AML-193 (cell line): Measurements from ENCODE around the gene MLLT3.
A peak's percentile ranks its signal among the peaks of the same experiment; 100 is the strongest.
"Not testable (repeated sequence)": the region's sequence is repeated elsewhere in the genome, so short reads cannot be mapped to it uniquely, and the experiment has no call there.

Experiments
- DNase-seq, 2 experiments: peaks; one replicate each; lab custom pipeline; 2025; lab: John Stamatoyannopoulos, UW

MLLT3 gene

GRCh38 chr9:20622330-20623020 is at the start of gene MLLT3:
TSS of gene MLLT3 (minus strand) at chr9:20622499.
- peak; percentile 89 to 92 for DNase-seq

GRCh38 chr9:20671635-20672034 is 49.3 kb upstream of the MLLT3 start:
- DNase-seq, result no peak

GRCh38 chr9:20670395-20670794 is 48.1 kb upstream of the MLLT3 start:
- no peak for DNase-seq

GRCh38 chr9:20664501-20664900 is 42.2 kb upstream of the MLLT3 start:
- no peak for DNase-seq

GRCh38 chr9:20663133-20663532 is 40.8 kb upstream of the MLLT3 start:
- DNase-seq, result no peak

GRCh38 chr9:20662156-20662555 is 39.9 kb upstream of the MLLT3 start:
- DNase-seq, result no peak

GRCh38 chr9:20659474-20659967 is 37.2 kb upstream of the MLLT3 start:
- DNase-seq, result peak in 1 of 2 experiments; percentile 9

- DNase-seq, result no peak
Observed at GRCh38 chr9:20658677-20659473, 36.6 kb upstream of the MLLT3 start.

- not testable (repeated sequence) for DNase-seq
Observed at GRCh38 chr9:20658246-20658667, 36.0 kb upstream of the MLLT3 start.

- DNase-seq, result peak in 1 of 2 experiments; percentile 6
Observed at GRCh38 chr9:20651939-20652338, 29.6 kb upstream of the MLLT3 start.

GRCh38 chr9:20650750-20651299 is 28.5 kb upstream of the MLLT3 start:
- DNase-seq, result no peak

- no peak for DNase-seq
Observed at GRCh38 chr9:20650313-20650712, 28.0 kb upstream of the MLLT3 start.

GRCh38 chr9:20649381-20649780 is 27.1 kb upstream of the MLLT3 start:
- DNase-seq, result no peak

- no peak for DNase-seq
Observed at GRCh38 chr9:20646656-20647055, 24.4 kb upstream of the MLLT3 start.

GRCh38 chr9:20643660-20644059 is 21.4 kb upstream of the MLLT3 start:
- no peak for DNase-seq

GRCh38 chr9:20642045-20642444 is 19.7 kb upstream of the MLLT3 start:
- DNase-seq, result no peak

- no peak for DNase-seq
Observed at GRCh38 chr9:20640331-20641187, 18.3 kb upstream of the MLLT3 start.

GRCh38 chr9:20636888-20637440 is 14.7 kb upstream of the MLLT3 start:
- no peak for DNase-seq

- no peak for DNase-seq
Observed at GRCh38 chr9:20634895-20635294, 12.6 kb upstream of the MLLT3 start.

- no peak for DNase-seq
Observed at GRCh38 chr9:20632705-20633104, 10.4 kb upstream of the MLLT3 start.

GRCh38 chr9:20630241-20630943 is 8.1 kb upstream of the MLLT3 start:
- no peak for DNase-seq
